Transverse colon (tissue), 4 donors: ENCODE data around the gene LGALS9.

ENCODE experiments used
- CTCF ChIP-seq, 5 experiments: fragments of 200-600 bp in 3 of 5; fragments of 450-650 bp in 2 of 5; sonication (generic) in 3 of 5; IDR thresholded peaks; 1 replicate in 2 of 5; 2 replicates in 3 of 5; pipeline ENCODE4 v1.5.1; 2016 to 2017; ENCODE audit warnings: antibody characterized with exemption in 5 of 5, inconsistent platforms in 3 of 5, mild to moderate bottlenecking in 2 of 5, moderate library complexity in 1 of 5
- EP300 ChIP-seq: sonication (generic); formaldehyde crosslinking; IDR thresholded peaks from one replicate; pipeline ENCODE4 v1.6.1; 2017; ENCODE audit warnings: antibody characterized with exemption, low read depth
- POLR2A ChIP-seq: fragments of 450-650 bp; IDR thresholded peaks from one replicate; pipeline ENCODE4 v1.6.1; 2016; ENCODE audit warnings: antibody characterized with exemption, mild to moderate bottlenecking, moderate library complexity
- POLR2AphosphoS5 ChIP-seq, 3 donors: sonication (generic); formaldehyde crosslinking; IDR thresholded peaks; one replicate each; pipeline ENCODE4 v1.6.1; 2016; ENCODE audit warnings: antibody characterized with exemption in 3 of 3

GRCh38 chr17:27621536-27621935 lies 9.5 kb upstream of the LGALS9 start:
- TF ChIP-seq POLR2AphosphoS5 (IDR thresholded peaks at IDR 0.05): no peak
- no peak for TF ChIP-seq CTCF (IDR thresholded peaks at IDR 0.05)
- TF ChIP-seq POLR2A: no peak
- TF ChIP-seq EP300: no peak
